K562 (cell line): ENCODE measurements around the gene MBNL2. TPM values are rescaled to one million over a fixed set of nuclear protein-coding genes. Genes with fewer than 3 reads are reported as not detected.

ENCODE experiments used
- ATAC-seq: fragments of 200-7000 bp; cut with Tn5 transposase; 3 replicates; pipeline ENCODE4 v1.9.1; 2020; ENCODE audit warnings: moderate library complexity
- BruUV-seq: library from RNA; stranded (reverse); fragments of 400-500 nt; replicated peaks from 2 replicates; lab custom pipeline; 2021; lab: Mats Ljungman, UMichigan
- CTCF ChIA-PET: fragments of 300-600 bp; formaldehyde crosslinking; extraction: SDS; loops from one replicate; lab custom pipeline; 2021; ENCODE audit warnings: low intra/inter-chr PET ratio; lab: Yijun Ruan, JAX
- POLR2A ChIA-PET: fragments of 300-600, 350-650 bp; sonication (Branson Sonifier 250); formaldehyde crosslinking; extraction: SDS; loops from one replicate; lab custom pipeline; 2021; ENCODE audit warnings: antibody characterized with exemption, inconsistent platforms; lab: Yijun Ruan, JAX
- DNase-seq, 4 experiments: peaks; one replicate each; pipeline versions ENCODE4 v3.0.0 to v3.0.0-alpha.2; 2011 to 2018; ENCODE audit warnings: low spot score in 3 of 4, mixed read lengths in 3 of 4; ENCODE audit errors: extremely low read depth in 1 of 4
- FAIRE-seq: peaks from 2 replicates; lab custom pipeline; 2011; peaks lifted over from hg19 to GRCh38; lab: Jason Lieb, UNC
- H2AFZ ChIP-seq: 2 replicates; pipeline ENCODE4 v1.6.0; 2011; ENCODE audit warnings: low read depth, low read length, control low read depth, inconsistent platforms
- H3K27ac ChIP-seq: fragments of 200-600 bp; 3 replicates; pipeline ENCODE4 v1.8.0; 2011; ENCODE audit warnings: low read depth, mild to moderate bottlenecking, control low read depth, inconsistent platforms, low read length, moderate library complexity, mixed read lengths; ENCODE audit errors: extremely low read depth
- H3K27me3 ChIP-seq, 2 experiments: fragments of 300-600 bp in 1 of 2; 2 replicates in 1 of 2; 3 replicates in 1 of 2; pipeline versions ENCODE4 v1.6.0 to v1.8.0; 2011; ENCODE audit warnings: inconsistent platforms in 2 of 2, low read length in 2 of 2, mild to moderate bottlenecking in 1 of 2, mixed read lengths in 1 of 2, moderate library complexity in 1 of 2; ENCODE audit not compliant: control insufficient read depth in 2 of 2, insufficient read depth in 2 of 2
- H3K36me3 ChIP-seq: fragments of 300-600 bp; 3 replicates; pipeline ENCODE4 v1.8.0; 2011; ENCODE audit warnings: mild to moderate bottlenecking, low read length, inconsistent platforms; ENCODE audit not compliant: control insufficient read depth, insufficient read depth
- H3K4me1 ChIP-seq, 2 experiments: fragments of 200-600 bp in 1 of 2; replicated peaks in 1 of 2; 2 replicates in 1 of 2; 3 replicates in 1 of 2; pipeline versions ENCODE4 v1.5.1 to v1.8.0; 2011; ENCODE audit warnings: inconsistent platforms in 2 of 2, low read length in 2 of 2, mild to moderate bottlenecking in 1 of 2, mixed read lengths in 1 of 2, moderate library complexity in 1 of 2; ENCODE audit not compliant: control insufficient read depth in 2 of 2, insufficient read depth in 2 of 2
- H3K4me2 ChIP-seq: 2 replicates; pipeline ENCODE4 v1.6.1; 2011; ENCODE audit warnings: low read length, control low read depth, inconsistent platforms, mixed read lengths; ENCODE audit not compliant: insufficient read depth
- H3K4me3 ChIP-seq: fragments of 200-600 bp; sonication (generic), shearing (Covaris generic); 2 replicates; pipeline ENCODE4 v1.5.1; 2016; ENCODE audit warnings: control low read depth, inconsistent platforms
- H3K79me2 ChIP-seq: fragments of 200-600 bp; 3 replicates; pipeline ENCODE4 v1.8.0; 2011; ENCODE audit warnings: low read length, inconsistent platforms; ENCODE audit not compliant: control insufficient read depth, insufficient read depth
- H3K9ac ChIP-seq, 2 experiments: 2 replicates each; pipeline versions ENCODE4 v1.6.0 to v1.6.1; 2011; ENCODE audit warnings: low read depth in 2 of 2, low read length in 2 of 2, control low read depth in 1 of 2, inconsistent platforms in 1 of 2, mild to moderate bottlenecking in 1 of 2, mixed read lengths in 1 of 2; ENCODE audit not compliant: insufficient read depth in 1 of 2
- H3K9me1 ChIP-seq: one replicate; pipeline ENCODE4 v1.6.0; 2011; ENCODE audit warnings: inconsistent platforms, mild to moderate bottlenecking, low read length, moderate library complexity; ENCODE audit not compliant: control insufficient read depth, insufficient read depth
- H3K9me3 ChIP-seq: replicated peaks from 2 replicates; pipeline ENCODE4 v1.5.1; 2011; ENCODE audit warnings: low read depth, low read length, inconsistent platforms; ENCODE audit not compliant: control insufficient read depth, insufficient read depth
- H4K20me1 ChIP-seq: replicated peaks from 2 replicates; pipeline ENCODE4 v1.6.1; 2011; ENCODE audit warnings: low read length, inconsistent platforms, mixed read lengths; ENCODE audit not compliant: control insufficient read depth, insufficient read depth
- CC2D1A ChIP-seq: fragments of 450-650 bp; IDR thresholded peaks from 2 replicates; pipeline ENCODE4 v1.6.1; 2017; ENCODE audit warnings: mild to moderate bottlenecking
- CCNT2 ChIP-seq: IDR thresholded peaks from 2 replicates; pipeline ENCODE4 v1.6.1; 2011; ENCODE audit warnings: borderline replicate concordance, low read depth, mild to moderate bottlenecking, moderate library complexity, mixed read lengths, low read length; ENCODE audit not compliant: insufficient read length; ENCODE audit errors: extremely low read depth
- CREBBP ChIP-seq: IDR thresholded peaks from one replicate; pipeline ENCODE4 v1.6.1; 2012; ENCODE audit warnings: low read depth, mild to moderate bottlenecking, control low read depth, inconsistent platforms, low read length
- E2F1 ChIP-seq: sonication (generic); formaldehyde crosslinking; IDR thresholded peaks from 2 replicates; pipeline ENCODE4 v1.8.1; 2023; ENCODE audit warnings: mild to moderate bottlenecking, missing genetic modification reagents, moderate library complexity
- EGR1 ChIP-seq: fragments of 450-650 bp; conservative IDR thresholded peaks from 2 replicates; pipeline ENCODE4 v1.6.1; 2017; ENCODE audit warnings: mild to moderate bottlenecking
- RFX1 ChIP-seq: fragments of 450-650 bp; IDR thresholded peaks from 2 replicates; pipeline ENCODE4 v1.6.1; 2016; ENCODE audit warnings: mild to moderate bottlenecking, moderate library complexity
- RFX7 ChIP-seq: fragments of 250-450 bp; sonication (Bioruptor Pico); IDR thresholded peaks from 2 replicates; pipeline ENCODE4 v1.5.1; 2021; ENCODE audit warnings: mild to moderate bottlenecking
- ZMIZ1 ChIP-seq, 2 experiments: fragments of 150-350 bp in 1 of 2; IDR thresholded peaks; 2 replicates each; pipeline ENCODE4 v1.6.1; 2012 to 2016; ENCODE audit warnings: low read depth in 2 of 2, low read length in 2 of 2, mild to moderate bottlenecking in 1 of 2, moderate library complexity in 1 of 2
- WGBS: fragments of 100-300 bp; shearing (Covaris generic); methylation state at CpG from one replicate; pipeline ENCODE4 v1.1.6; 2016; ENCODE audit warnings: low coverage, mixed read lengths; ENCODE audit not compliant: insufficient coverage; ENCODE audit errors: missing lambda C conversion rate; 5-methylcytosine and 5-hydroxymethylcytosine counted together
- in situ Hi-C: fragments of 300-500 bp; cut with MboI; formaldehyde crosslinking; loops from 4 replicates; pipeline ENCODE4 v1.15.0; 2018; ENCODE audit warnings: inconsistent platforms, mixed read lengths
- intact Hi-C: fragments of 100-400 bp; cut with micrococcal nuclease; formaldehyde crosslinking; loops from 2 replicates; pipeline ENCODE4 v1.14.2; 2022
- polyA plus RNA-seq, 8 experiments: library from polyadenylated mRNA; depleted of rRNA in 4 of 8; stranded (reverse) in 5 of 8; unstranded in 3 of 8; fragments of >200 nt; fragmentation: Nextera tagmentation in 2 of 8; fragmentation: Illumina TruSeq in 1 of 8; extraction: Ambion mirVana in 2 of 8; extraction: Trizol in 1 of 8; gene quantifications; 2 replicates each; pipeline versions ENCODE4 v1.2.1 to v1.2.3, GENCODE V29; 2011 to 2014; ENCODE audit warnings: inconsistent platforms in 1 of 8, missing spikeins in 1 of 8
- total RNA-seq, 7 experiments: library from RNA; depleted of rRNA in 6 of 7; stranded (reverse); fragments of >200 nt in 6 of 7; fragmentation: Illumina TruSeq in 2 of 7; extraction: Trizol in 2 of 7; gene quantifications; 2 replicates each; pipeline versions ENCODE4 v1.2.1 to v1.2.3, GENCODE V29; 2011 to 2021; ENCODE audit warnings: low replicate concordance in 1 of 7
- TF ChIP-seq, protein P1 (sequence below): fragments of 450-650 bp; formaldehyde crosslinking; IDR thresholded peaks from 2 replicates; pipeline ENCODE4 v1.4.0; 2020; ENCODE audit warnings: mild to moderate bottlenecking, moderate library complexity

The MBNL2 gene
- total and polyA plus RNA-seq, 9 of the 15 experiments (the other 6 are each of a cell fraction or from before 2014, with no cell fraction given): 7.0 to 24.8 (median 13.8) TPM

GRCh38 chr13:97282705-97283104 lies 60.6 kb downstream of the MBNL2 start:
- TF ChIP-seq EGR1 (no peak), CCNT2 (no peak), CREBBP (no peak)
- TF ChIP-seq, all 486 proteins: peak for 0
- DNase-seq: no peak
- intact Hi-C loops: no loop called here
- no peak for FAIRE-seq
- POLR2A ChIA-PET: no interaction called here
- H3K36me3 ChIP-seq: no peaks in the 10 kb centered on the region; the same call in 2 of the 3 replicates
- no peaks in the 10 kb centered on the region for H3K9me3 ChIP-seq
- H3K4me1 ChIP-seq: no peaks in the 10 kb centered on the region
- H2AFZ ChIP-seq: no peak overlapping the region
- WGBS: 72% methylated on average over 4 of the region's 4 CpGs
- peaks cover 80% of the 10 kb centered on the region for H3K79me2 ChIP-seq
- H4K20me1 ChIP-seq: peaks cover 17% of the 10 kb centered on the region
- CTCF ChIA-PET: no interaction called here
- BruUV-seq: no TSS peak
- no peak overlapping the region for H3K4me2 ChIP-seq
- H3K9me1 ChIP-seq: peaks cover 4% of the 10 kb centered on the region
- H3K27ac ChIP-seq: no peak overlapping the region
- no peak overlapping the region for H3K9ac ChIP-seq
- no peak for ATAC-seq
- no peaks in the 10 kb centered on the region for H3K27me3 ChIP-seq
- no peak overlapping the region for H3K4me3 ChIP-seq
- in situ Hi-C loops: no loop called here

- Histone ChIP-seq H3K9ac (no peak overlapping the region), H3K27me3 (no peaks in the 10 kb centered on the region), H4K20me1 (peaks cover 14% of the 10 kb centered on the region), H2AFZ (no peak overlapping the region), H3K27ac (no peak overlapping the region), H3K4me1 (no peaks in the 10 kb centered on the region), H3K4me3 (no peak overlapping the region), H3K9me3 (no peaks in the 10 kb centered on the region), H3K79me2 (peaks cover 80% of the 10 kb centered on the region), H3K9me1 (peaks cover 4% of the 10 kb centered on the region), H3K4me2 (no peak overlapping the region), H3K36me3 (no peaks in the 10 kb centered on the region; the same call in 2 of the 3 replicates)
- ATAC-seq (no peak), FAIRE-seq (no peak), DNase-seq (no peak)
- BruUV-seq: no TSS peak
- ChIA-PET POLR2A (no interaction called here), CTCF (no interaction called here)
- in situ Hi-C loops (no loop called here), intact Hi-C loops (no loop called here)
- 0% methylated on average over 1 of the region's 2 CpGs for WGBS
- TF ChIP-seq CC2D1A (no peak), RFX1 (no peak), CCNT2 (no peak), ZMIZ1 (IDR thresholded peaks at IDR 0.05; ENCODE audit: low read depth in 2 of 2, low read length in 2 of 2) (no peak), E2F1 (CRISPR knock-in tag) (no peak), RFX7 (CRISPR knock-in tag) (no peak)
- TF ChIP-seq, protein P1, sequence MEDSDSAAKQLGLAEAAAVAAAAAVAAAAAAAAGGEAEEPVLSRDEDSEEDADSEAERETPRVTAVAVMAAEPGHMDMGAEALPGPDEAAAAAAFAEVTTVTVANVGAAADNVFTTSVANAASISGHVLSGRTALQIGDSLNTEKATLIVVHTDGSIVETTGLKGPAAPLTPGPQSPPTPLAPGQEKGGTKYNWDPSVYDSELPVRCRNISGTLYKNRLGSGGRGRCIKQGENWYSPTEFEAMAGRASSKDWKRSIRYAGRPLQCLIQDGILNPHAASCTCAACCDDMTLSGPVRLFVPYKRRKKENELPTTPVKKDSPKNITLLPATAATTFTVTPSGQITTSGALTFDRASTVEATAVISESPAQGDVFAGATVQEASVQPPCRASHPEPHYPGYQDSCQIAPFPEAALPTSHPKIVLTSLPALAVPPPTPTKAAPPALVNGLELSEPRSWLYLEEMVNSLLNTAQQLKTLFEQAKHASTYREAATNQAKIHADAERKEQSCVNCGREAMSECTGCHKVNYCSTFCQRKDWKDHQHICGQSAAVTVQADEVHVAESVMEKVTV (CRISPR knock-in tag): no peak
Measured at GRCh38 chr13:97283888-97284287, 61.8 kb downstream of the MBNL2 start.
